Thyroid gland (tissue), 4 donors: ENCODE measurements around the gene ADAMTSL1. TPM values are rescaled to one million over a fixed set of nuclear protein-coding genes. Genes with fewer than 3 reads are reported as not detected.

Source experiments
- DNase-seq, 2 donors: peaks; one replicate each; pipeline ENCODE4 v3.0.0-alpha.2; 2019
- H3K27ac ChIP-seq, 3 donors: fragments of 200-600 bp; sonication (generic); 1 replicate in 2 of 3; 2 replicates in 1 of 3; pipeline ENCODE4 v1.5.1; 2016 to 2019; ENCODE audit warnings: mild to moderate bottlenecking in 1 of 3, moderate library complexity in 1 of 3
- H3K27me3 ChIP-seq: fragments of 200-600 bp; sonication (generic); one replicate; pipeline ENCODE4 v1.5.1; 2019
- H3K36me3 ChIP-seq, 2 donors: fragments of 200-600 bp; sonication (generic); one replicate each; pipeline ENCODE4 v1.5.1; 2016 to 2019
- H3K4me1 ChIP-seq, 2 donors: fragments of 200-600 bp; sonication (generic); one replicate each; pipeline ENCODE4 v1.5.1; 2017 to 2019
- H3K4me3 ChIP-seq, 3 donors: fragments of 200-600 bp; sonication (generic); replicated peaks in 1 of 3; 1 replicate in 2 of 3; 2 replicates in 1 of 3; pipeline ENCODE4 v1.5.1; 2016; ENCODE audit warnings: mild to moderate bottlenecking in 1 of 3
- H3K9me3 ChIP-seq: fragments of 200-600 bp; sonication (generic); one replicate; pipeline ENCODE4 v1.5.1; 2017
- POLR2A ChIP-seq, 2 donors: fragments of 450-650 bp; IDR thresholded peaks; one replicate each; pipeline ENCODE4 v1.6.1; 2017; ENCODE audit warnings: antibody characterized with exemption in 2 of 2, mild to moderate bottlenecking in 2 of 2, moderate library complexity in 1 of 2
- WGBS, 2 donors: methylation state at CpG; one replicate each; pipeline ENCODE4 v1.1.5; 2017; 5-methylcytosine and 5-hydroxymethylcytosine counted together
- intact Hi-C: fragments of 100-400 bp; cut with DNase I; formaldehyde crosslinking; loops from one replicate; pipeline ENCODE4 v1.15.1; 2023
- total RNA-seq, 4 donors: library from RNA; depleted of rRNA; stranded (reverse); fragments of >200 nt; gene quantifications; one replicate each; pipeline ENCODE4 v1.2.3, GENCODE V29; 2016
- TF ChIP-seq, protein P1 (sequence below), 6 experiments: fragments of 200-600 bp in 3 of 6; fragments of 450-650 bp in 3 of 6; sonication (generic) in 3 of 6; IDR thresholded peaks; one replicate each; pipeline ENCODE4 v1.5.1; 2016 to 2019; ENCODE audit warnings: antibody characterized with exemption in 6 of 6, mild to moderate bottlenecking in 2 of 6, inconsistent platforms in 1 of 6, moderate library complexity in 1 of 6

Gene ADAMTSL1
- total RNA-seq, 4 donors from 2014 or later = 1.6 to 9.0 (median 4.8) TPM

DNA sequence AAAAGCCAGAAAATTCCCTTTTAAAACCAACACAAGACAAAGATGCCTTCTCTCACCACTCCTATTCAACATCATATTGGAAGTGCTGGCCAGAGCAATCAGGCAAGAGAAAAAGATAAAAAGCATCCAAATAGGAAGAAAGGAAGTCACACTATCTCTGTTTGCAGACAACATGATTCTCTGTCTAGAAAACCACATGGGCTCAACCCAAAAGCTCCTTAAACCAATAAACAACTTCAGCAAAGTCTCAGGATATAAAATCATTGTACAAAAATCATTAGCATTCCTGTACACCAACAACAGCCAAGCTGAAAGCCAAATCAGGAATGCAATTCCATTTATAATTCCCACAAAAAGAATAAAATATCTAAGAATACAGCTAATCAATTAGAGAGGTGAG, 112.0 kb downstream of the ADAMTSL1 start:
- Histone ChIP-seq H3K27ac (no peak overlapping the region), H3K4me1 (no peaks in the 10 kb centered on the region), H3K27me3 (no peaks in the 10 kb centered on the region), H3K9me3 (no peaks in the 10 kb centered on the region), H3K36me3 (no peaks in the 10 kb centered on the region), H3K4me3 (no peak overlapping the region)
- intact Hi-C loops = no loop called here
- no peak for DNase-seq
- TF ChIP-seq, protein P1, sequence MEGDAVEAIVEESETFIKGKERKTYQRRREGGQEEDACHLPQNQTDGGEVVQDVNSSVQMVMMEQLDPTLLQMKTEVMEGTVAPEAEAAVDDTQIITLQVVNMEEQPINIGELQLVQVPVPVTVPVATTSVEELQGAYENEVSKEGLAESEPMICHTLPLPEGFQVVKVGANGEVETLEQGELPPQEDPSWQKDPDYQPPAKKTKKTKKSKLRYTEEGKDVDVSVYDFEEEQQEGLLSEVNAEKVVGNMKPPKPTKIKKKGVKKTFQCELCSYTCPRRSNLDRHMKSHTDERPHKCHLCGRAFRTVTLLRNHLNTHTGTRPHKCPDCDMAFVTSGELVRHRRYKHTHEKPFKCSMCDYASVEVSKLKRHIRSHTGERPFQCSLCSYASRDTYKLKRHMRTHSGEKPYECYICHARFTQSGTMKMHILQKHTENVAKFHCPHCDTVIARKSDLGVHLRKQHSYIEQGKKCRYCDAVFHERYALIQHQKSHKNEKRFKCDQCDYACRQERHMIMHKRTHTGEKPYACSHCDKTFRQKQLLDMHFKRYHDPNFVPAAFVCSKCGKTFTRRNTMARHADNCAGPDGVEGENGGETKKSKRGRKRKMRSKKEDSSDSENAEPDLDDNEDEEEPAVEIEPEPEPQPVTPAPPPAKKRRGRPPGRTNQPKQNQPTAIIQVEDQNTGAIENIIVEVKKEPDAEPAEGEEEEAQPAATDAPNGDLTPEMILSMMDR (IDR thresholded peaks at IDR 0.05) = no peak
- TF ChIP-seq POLR2A (IDR thresholded peaks at IDR 0.05) = no peak

DNA sequence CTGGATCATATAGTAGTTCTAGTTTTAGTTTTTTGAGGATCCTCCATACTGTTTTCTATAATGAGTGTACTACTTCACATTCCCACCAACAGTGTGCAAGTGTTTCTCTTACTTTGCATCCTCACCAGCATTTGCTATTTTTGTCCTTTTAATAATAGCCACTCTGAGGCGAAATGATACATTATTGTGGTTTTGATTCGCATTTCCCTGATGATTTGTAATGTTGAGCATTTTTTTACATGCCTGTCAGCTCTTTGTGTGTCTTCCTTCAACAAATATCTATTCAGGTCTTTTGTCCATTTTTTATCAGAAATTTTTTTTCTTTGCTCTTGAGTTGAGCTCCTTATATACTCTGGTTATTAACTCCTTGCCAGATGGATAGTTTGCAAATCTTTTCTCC, 114.0 kb downstream of the ADAMTSL1 start:
- TF ChIP-seq POLR2A (IDR thresholded peaks at IDR 0.05) = no peak
- Histone ChIP-seq H3K27me3 (no peaks in the 10 kb centered on the region), H3K4me3 (no peak overlapping the region), H3K4me1 (no peaks in the 10 kb centered on the region), H3K9me3 (no peaks in the 10 kb centered on the region), H3K27ac (no peak overlapping the region), H3K36me3 (no peaks in the 10 kb centered on the region)
- DNase-seq = no peak
- intact Hi-C loops = no loop called here
- 89 to 93% methylated on average over 2 of the region's 2 CpGs for WGBS, 2 donors

DNA sequence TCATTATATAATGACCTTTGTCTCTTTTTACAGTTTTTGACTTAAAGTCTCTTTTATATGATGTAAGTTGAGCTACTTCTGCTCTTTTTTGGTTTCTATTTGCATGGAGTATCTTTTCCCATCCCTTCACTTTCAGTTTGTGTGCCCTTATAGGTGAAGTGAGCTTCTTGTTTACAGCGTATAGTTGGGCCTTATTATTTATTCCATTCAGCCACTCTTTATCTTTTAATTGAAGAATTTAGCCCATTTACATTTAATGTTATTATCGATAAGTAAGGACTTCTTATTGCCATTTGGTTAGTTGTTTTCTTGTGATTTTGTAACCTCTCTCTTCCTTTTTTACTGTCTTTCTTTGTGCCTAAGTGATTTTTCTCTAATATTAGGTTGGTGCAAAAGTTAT, 117.3 kb downstream of the ADAMTSL1 start:
- intact Hi-C loops = no loop called here
- WGBS, 2 donors = 98 to 100% methylated on average over 2 of the region's 2 CpGs
- no peak for DNase-seq
- Histone ChIP-seq H3K4me1 (no peaks in the 10 kb centered on the region), H3K27me3 (no peaks in the 10 kb centered on the region), H3K27ac (no peak overlapping the region), H3K4me3 (no peak overlapping the region), H3K9me3 (no peaks in the 10 kb centered on the region), H3K36me3 (no peaks in the 10 kb centered on the region)
- TF ChIP-seq, protein P1 (IDR thresholded peaks at IDR 0.05) = no peak
- TF ChIP-seq POLR2A (IDR thresholded peaks at IDR 0.05) = no peak

DNA sequence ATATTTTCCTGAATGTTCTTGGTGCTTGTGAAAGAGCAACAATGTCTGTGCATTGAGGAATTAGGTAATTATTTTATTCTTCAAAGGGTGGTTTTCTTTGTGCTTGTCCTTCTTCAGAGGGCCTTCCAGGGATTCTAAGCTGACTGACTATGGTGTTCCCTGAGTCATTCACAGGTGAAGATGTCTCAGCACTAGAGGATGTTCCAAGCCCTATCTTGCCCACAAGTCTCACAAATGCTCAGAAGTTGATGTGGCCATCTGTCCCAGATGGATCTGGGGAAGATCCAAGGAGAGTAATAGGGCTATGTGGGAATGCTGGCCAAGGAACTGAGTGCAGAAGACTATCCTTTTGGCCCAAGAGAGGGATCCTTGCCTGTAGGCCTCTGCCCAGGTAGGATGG, 120.9 kb downstream of the ADAMTSL1 start:
- no peak overlapping the region for H3K4me3 ChIP-seq
- no peak overlapping the region for H3K27ac ChIP-seq
- no peaks in the 10 kb centered on the region for H3K36me3 ChIP-seq
- no peaks in the 10 kb centered on the region for H3K9me3 ChIP-seq
- TF ChIP-seq, protein P1 (IDR thresholded peaks at IDR 0.05) = no peak
- no peak for TF ChIP-seq POLR2A (IDR thresholded peaks at IDR 0.05)
- no peak for DNase-seq
- intact Hi-C loops = no loop called here
- no peaks in the 10 kb centered on the region for H3K4me1 ChIP-seq
- H3K27me3 ChIP-seq = no peaks in the 10 kb centered on the region

DNA sequence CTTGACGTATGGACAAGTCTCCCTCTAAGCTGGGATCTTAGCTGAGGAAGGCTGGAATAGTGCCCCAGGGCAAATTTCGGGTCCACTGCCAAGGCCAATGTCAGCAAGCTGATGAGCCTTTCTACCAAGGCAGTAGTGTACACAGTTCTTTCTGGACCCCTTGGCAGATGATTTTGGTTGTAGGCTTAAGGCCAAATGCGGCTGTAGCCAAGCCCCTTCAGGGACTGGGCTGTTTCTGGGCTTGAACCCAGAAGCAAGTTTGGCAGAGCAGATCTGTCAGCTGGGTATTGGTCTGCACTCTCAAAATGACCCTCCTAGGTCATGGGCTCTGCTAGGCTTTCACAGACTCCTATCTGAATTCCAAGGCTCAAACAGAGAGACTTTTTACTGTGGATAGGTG, 121.6 kb downstream of the ADAMTSL1 start:
- Histone ChIP-seq H3K27me3 (no peaks in the 10 kb centered on the region), H3K4me1 (no peaks in the 10 kb centered on the region), H3K9me3 (no peaks in the 10 kb centered on the region), H3K27ac (no peak overlapping the region), H3K4me3 (no peak overlapping the region), H3K36me3 (no peaks in the 10 kb centered on the region)
- TF ChIP-seq POLR2A (IDR thresholded peaks at IDR 0.05) = no peak
- TF ChIP-seq, protein P1 (IDR thresholded peaks at IDR 0.05) = no peak
- no peak for DNase-seq
- 61 to 77% methylated on average over 3 of the region's 3 CpGs for WGBS, 2 donors
- intact Hi-C loops = no loop called here

DNA sequence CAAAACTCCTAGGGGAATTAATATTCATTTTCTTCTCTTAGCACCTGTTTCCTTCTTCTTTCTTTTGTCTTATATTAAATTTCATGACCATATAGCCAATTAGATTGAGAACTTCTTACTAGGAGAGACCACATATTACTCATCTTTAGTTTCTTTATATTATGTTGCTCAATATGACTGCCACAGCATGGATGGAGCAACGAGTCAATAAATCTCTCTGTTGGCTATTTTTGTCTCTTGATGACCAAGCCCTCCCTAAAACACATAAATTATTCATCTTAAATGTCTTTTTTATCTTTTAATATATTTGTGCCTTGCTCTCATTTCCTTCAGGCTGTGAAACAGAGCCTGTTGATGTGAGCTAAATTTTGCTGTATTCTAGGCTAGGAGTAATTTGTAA, 123.0 kb downstream of the ADAMTSL1 start:
- no peak overlapping the region for H3K27ac ChIP-seq
- 67 to 75% methylated on average over 1 of the region's 1 CpG for WGBS, 2 donors
- no peaks in the 10 kb centered on the region for H3K36me3 ChIP-seq
- H3K4me1 ChIP-seq = no peaks in the 10 kb centered on the region
- H3K4me3 ChIP-seq = no peak overlapping the region
- intact Hi-C loops = no loop called here
- no peak for DNase-seq
- no peak for TF ChIP-seq POLR2A (IDR thresholded peaks at IDR 0.05)
- TF ChIP-seq, protein P1 (IDR thresholded peaks at IDR 0.05) = no peak
- no peaks in the 10 kb centered on the region for H3K27me3 ChIP-seq
- H3K9me3 ChIP-seq = no peaks in the 10 kb centered on the region
